GM19043 (cell line): ENCODE data around the gene LATS2.

Experiments
- ATAC-seq: cut with Tn5 transposase; IDR thresholded peaks from one replicate; pipeline ENCODE4 v1.9.1; 2021; ENCODE audit warnings: low read depth; ENCODE audit not compliant: unreplicated experiment

The LATS2 gene

GRCh38 chr13:21020176-21020575, 41.2 kb downstream of the LATS2 start:
- no peak for ATAC-seq

- no peak for ATAC-seq
Observed at GRCh38 chr13:21018220-21018619, 43.2 kb downstream of the LATS2 start.

- ATAC-seq: no peak
Observed at GRCh38 chr13:21016487-21016886, 44.9 kb downstream of the LATS2 start.

GRCh38 chr13:21015284-21015683, 46.1 kb downstream of the LATS2 start:
- ATAC-seq: no peak

GRCh38 chr13:21014502-21015170, 46.8 kb downstream of the LATS2 start:
- no peak for ATAC-seq

GRCh38 chr13:21014139-21014501, 47.3 kb downstream of the LATS2 start:
- no peak for ATAC-seq

- no peak for ATAC-seq
Observed at GRCh38 chr13:21013682-21014038, 47.7 kb downstream of the LATS2 start.

GRCh38 chr13:21012841-21013681, 48.3 kb downstream of the LATS2 start:
- ATAC-seq: no peak

- no peak for ATAC-seq
Observed at GRCh38 chr13:21012211-21012610, 49.2 kb downstream of the LATS2 start.

GRCh38 chr13:21011378-21011777, 50.0 kb downstream of the LATS2 start:
- ATAC-seq: no peak

GRCh38 chr13:21010621-21011020, 50.8 kb downstream of the LATS2 start:
- ATAC-seq: no peak

GRCh38 chr13:21009036-21009435, 52.4 kb downstream of the LATS2 start:
- no peak for ATAC-seq

GRCh38 chr13:21008026-21008425, 53.4 kb downstream of the LATS2 start:
- no peak for ATAC-seq

- ATAC-seq: no peak
Observed at GRCh38 chr13:21006141-21007005, 55.0 kb downstream of the LATS2 start.

- ATAC-seq: no peak
Observed at GRCh38 chr13:21005193-21005592, 56.2 kb downstream of the LATS2 start.

- no peak for ATAC-seq
Observed at GRCh38 chr13:21001471-21001870, 59.9 kb downstream of the LATS2 start.

- ATAC-seq: no peak
Observed at GRCh38 chr13:21000647-21001046, 60.7 kb downstream of the LATS2 start.

- no peak for ATAC-seq
Observed at GRCh38 chr13:20998649-20999415, 62.6 kb downstream of the LATS2 start.

- ATAC-seq: no peak
Observed at GRCh38 chr13:20997301-20998161, 63.9 kb downstream of the LATS2 start.
